ENCODE measurements around the gene ZNF358. TPM values are rescaled to one million over a fixed set of nuclear protein-coding genes. Genes with fewer than 3 reads are reported as not detected.
A peak's percentile ranks its signal among the peaks of the same experiment; 100 is the strongest.

The ZNF358 gene
- total and polyA plus RNA-seq, 10 of the 15 experiments (the other 5 are each of a cell fraction or from before 2014, with no cell fraction given): 0.09 to 6.3 (median 1.9) TPM; not detected in 1

- TF ChIP-seq FOXM1 (IDR thresholded peaks at IDR 0.05; ENCODE audit: low read depth, low read length) (no peak), IRF4 (IDR thresholded peaks at IDR 0.05; ENCODE audit: low read depth, low read length) (no peak), NFYB (IDR thresholded peaks at IDR 0.05; ENCODE audit: insufficient read depth, low read depth, low read length) (no peak), POLR2AphosphoS2 (IDR thresholded peaks at IDR 0.05; ENCODE audit: low read depth, low read length) (no peak)
Observed at GRCh38 chr19:7494416-7495098, 21.3 kb upstream of the ZNF358 start (continued).

- WGBS (ENCODE audit: insufficient coverage, insufficient replicate concordance, low lambda C conversion rate, missing lambda C conversion rate): 43% methylated on average over 7 of the region's 7 CpGs
- Histone ChIP-seq H3K4me2 (ENCODE audit: control insufficient read depth, insufficient read depth) (no peak overlapping the region), H4K20me1 (ENCODE audit: control insufficient read depth, insufficient read depth) (no peaks in the 10 kb centered on the region), H3K27me3 (replicated peaks in 1 of 2; ENCODE audit: control insufficient read depth in 2 of 2, insufficient read depth in 2 of 2, low read length in 1 of 2) (no peaks in the 10 kb centered on the region; a peak in 1 of 4 replicates), H3K4me1 (ENCODE audit: control insufficient read depth, insufficient read depth, low read length) (no peaks in the 10 kb centered on the region), H3K79me2 (ENCODE audit: control insufficient read depth, insufficient read depth, low read length) (no peaks in the 10 kb centered on the region), H3K9ac (ENCODE audit: control insufficient read depth, insufficient read depth, low read length) (no peak overlapping the region), H3K36me3 (ENCODE audit: control insufficient read depth in 2 of 2, insufficient read depth in 2 of 2, low read length in 1 of 2) (no peaks in the 10 kb centered on the region), H2AFZ (ENCODE audit: control insufficient read depth, low read depth, low read length) (no peak overlapping the region), H3K4me3 (no peak overlapping the region), H3K27ac (ENCODE audit: control insufficient read depth, insufficient read depth) (no peak overlapping the region), H3K9me3 (replicated peaks; ENCODE audit: control insufficient read depth, insufficient read depth, low read length) (no peaks in the 10 kb centered on the region)
- intact Hi-C loops (cut with micrococcal nuclease; ENCODE audit: unreplicated experiment): no loop called here
- ATAC-seq (peak; percentile 86), DNase-seq (ENCODE audit: low read depth, low spot score) (no peak), FAIRE-seq (peak; percentile 54)
- no TSS peak for BruUV-seq (replicated peaks)
- ChIA-PET POLR2A (no interaction called here), RAD21 (ENCODE audit: unreplicated experiment) (interaction anchor here (0.6 to 1.3 kb wide), 2 partner anchors 71 to 656 kb away, joined by 3 read pairs; no protein-coding TSS in a partner anchor), SMC1A (ENCODE audit: uncharacterized antibody, unreplicated experiment) (no interaction called here), CTCF (interaction anchor here (0.6 to 1.7 kb wide), 4 partner anchors 19 to 143 kb away, joined by 3 to 7 read pairs (median 3); no protein-coding TSS in a partner anchor)
- TF ChIP-seq CUX1 (IDR thresholded peaks at IDR 0.05; ENCODE audit: insufficient replicate concordance, low read depth, low read length) (no peak), CTCF (IDR thresholded peaks at IDR 0.05 in 2 of 3, conservative IDR thresholded peaks at IDR 0.05 in 1 of 3; ENCODE audit: control insufficient read depth in 2 of 3, extremely low read depth in 1 of 3, insufficient read depth in 1 of 3, low read depth in 3 of 3, low read length in 3 of 3) (peak; percentile 28 to 51 (median 40)), BACH1 (IDR thresholded peaks at IDR 0.05; ENCODE audit: borderline replicate concordance) (no peak), SKIL (IDR thresholded peaks at IDR 0.05; ENCODE audit: low read depth, poor library complexity, severe bottlenecking) (no peak), MTA2 (IDR thresholded peaks at IDR 0.05; ENCODE audit: low read depth) (no peak), RAD21 (IDR thresholded peaks at IDR 0.05; ENCODE audit: insufficient read depth, low read depth, low read length) (peak; percentile 29; the same call in 1 of the 2 replicates), POLR2AphosphoS5 (IDR thresholded peaks at IDR 0.05; ENCODE audit: low read length) (no peak), IKZF2 (IDR thresholded peaks at IDR 0.05) (no peak)
- in situ Hi-C loops (cut with MboI): no loop called here
Observed at GRCh38 chr19:7497292-7497691, 18.6 kb upstream of the ZNF358 start.

All from GM12878 (cell line).